Effector CD4-positive, alpha-beta T cell (primary cell): ENCODE measurements around the gene TECTB.

ENCODE experiments used
- DNase-seq: peaks from one replicate; pipeline ENCODE4 v3.0.0-alpha.2; 2020

The TECTB gene

GRCh38 chr10:112348759-112349158 lies 65.6 kb downstream of the TECTB start:
- no peak for DNase-seq

DNA sequence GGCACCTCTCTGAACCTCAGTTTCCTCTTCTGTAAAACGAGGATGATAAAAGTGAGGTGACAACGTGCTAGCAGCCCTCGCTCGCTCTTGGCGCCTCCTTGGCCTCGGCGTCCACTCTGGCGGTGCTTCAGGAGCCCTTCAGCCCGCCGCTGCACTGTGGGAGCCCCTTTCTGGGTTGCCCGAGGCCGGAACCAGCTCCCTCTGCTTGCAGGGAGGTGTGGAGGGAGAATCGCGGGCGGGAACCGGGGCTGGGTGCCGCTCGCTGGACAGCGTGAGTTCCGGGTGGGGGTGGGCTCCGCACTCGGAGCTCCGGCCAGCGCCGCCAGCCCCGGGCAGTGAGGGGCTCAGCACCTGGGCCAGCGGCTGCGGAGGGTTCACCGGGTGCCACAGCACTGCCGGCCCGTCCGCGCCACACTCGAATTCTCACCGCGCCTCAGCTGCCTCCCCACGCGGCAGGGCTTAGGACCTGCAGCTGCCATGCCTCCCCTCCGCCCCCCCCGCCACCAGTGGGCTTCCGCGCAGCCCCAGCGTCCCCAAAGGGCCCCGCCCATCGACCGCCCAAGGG lies 66.4 kb downstream of the TECTB start:
- no peak for DNase-seq

DNA sequence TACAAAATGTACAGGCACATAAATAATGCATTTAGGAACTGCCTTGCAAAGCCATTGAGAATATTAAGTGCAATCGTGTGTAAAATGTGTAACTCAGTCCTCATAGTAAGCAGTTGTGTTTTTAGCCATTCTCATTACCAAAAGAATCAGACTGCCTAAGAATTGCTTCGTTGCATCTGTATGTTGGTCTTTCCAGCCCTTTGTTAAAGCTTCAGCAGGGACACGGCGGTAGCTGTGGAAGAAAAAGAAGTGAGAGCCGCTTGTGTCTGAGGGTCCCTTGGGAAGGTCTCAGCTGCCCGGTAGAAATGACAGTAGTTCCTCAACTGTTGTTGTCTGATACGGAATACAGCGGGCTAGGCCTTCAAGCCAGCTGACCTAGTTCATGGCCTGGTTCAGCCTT lies 67.9 kb downstream of the TECTB start:
- no peak for DNase-seq

- no peak for DNase-seq
Observed at GRCh38 chr10:112352044-112352443, 68.8 kb downstream of the TECTB start.

DNA sequence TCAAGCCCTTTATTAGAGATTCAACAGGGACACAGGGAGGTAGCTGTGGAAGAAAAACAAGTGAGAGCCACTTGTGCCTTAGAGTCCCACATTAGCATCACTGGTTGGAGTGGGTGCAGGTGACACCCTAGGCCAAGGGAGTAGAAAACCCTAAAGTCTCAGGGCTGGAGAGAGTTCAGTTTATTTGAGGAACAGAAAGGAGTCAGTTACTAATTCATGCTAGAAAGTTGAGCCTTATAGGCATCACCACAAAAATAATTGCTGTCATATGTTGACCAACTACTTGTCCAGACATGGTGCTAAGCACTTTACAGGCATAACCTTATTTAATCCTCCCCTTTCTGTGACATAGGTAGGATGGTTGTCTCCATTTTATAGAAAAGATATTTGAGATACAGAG lies 69.8 kb downstream of the TECTB start:
- no peak for DNase-seq
